Measurements from ENCODE around the gene GSTT4. TPM values are rescaled to one million over a fixed set of nuclear protein-coding genes. Genes with fewer than 3 reads are reported as not detected.

The GSTT4 gene
- polyA plus RNA-seq, 1 of the 3 experiments (the other 2 are of a cell fraction): not detected

DNA sequence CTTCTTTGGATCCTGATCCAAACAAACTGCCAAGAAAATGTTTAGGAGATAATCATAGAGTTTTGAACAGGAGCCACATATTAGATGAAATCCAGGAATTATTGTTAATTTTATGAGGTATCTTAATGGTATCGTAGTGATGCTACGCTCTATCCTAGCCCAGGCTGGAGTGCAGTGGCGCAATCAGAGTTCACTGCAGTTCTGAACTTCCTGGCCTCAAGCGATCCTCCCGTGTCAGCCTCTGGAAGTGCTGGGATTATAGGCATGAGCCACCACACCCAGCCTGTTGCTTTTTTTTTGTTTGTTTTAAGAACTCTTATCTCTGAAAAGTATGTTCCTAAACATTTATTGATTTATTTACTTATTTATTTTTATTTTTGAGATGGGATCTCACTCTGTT lies 2.4 kb downstream of the GSTT4 start:
- Histone ChIP-seq H3F3A (replicated peaks; ENCODE audit: insufficient read depth) (no peaks in the 10 kb centered on the region), H3K4me1 (ENCODE audit: control insufficient read depth in 1 of 2, insufficient read depth in 2 of 2, low read depth in 1 of 2, low read length in 1 of 2) (peaks cover 0 to 5% of the 10 kb centered on the region in 2 experiments; a peak in 1 of 4 replicates), H3K4me3 (ENCODE audit: low read depth in 2 of 2, low read length in 1 of 2) (no peak overlapping the region), H2AFZ (ENCODE audit: low read depth) (no peak overlapping the region), H3K4me2 (no peak overlapping the region), H3K36me3 (replicated peaks in 1 of 2; ENCODE audit: control insufficient read depth in 1 of 2, insufficient read depth in 2 of 2, low read length in 1 of 2) (no peaks in the 10 kb centered on the region), H3K79me2 (ENCODE audit: insufficient read depth) (no peaks in the 10 kb centered on the region), H4K20me1 (ENCODE audit: insufficient read depth) (no peaks in the 10 kb centered on the region), H3K9me2 (no peaks in the 10 kb centered on the region), H3K9ac (no peak overlapping the region), H3K27me3 (ENCODE audit: insufficient read depth) (no peaks in the 10 kb centered on the region), H3K27ac (ENCODE audit: low read depth in 2 of 2, low read length in 1 of 2) (no peak overlapping the region), H3K9me3 (no peaks in the 10 kb centered on the region)
- POLR2A ChIA-PET: no interaction called here
- CTCF ChIA-PET: interaction anchor here (0.6 kb wide), 1 partner anchor 173 kb away, joined by 4 read pairs; no protein-coding TSS in a partner anchor
- WGBS (ENCODE audit: low lambda C conversion rate): 73% methylated on average over 5 of the region's 5 CpGs
- TF ChIP-seq EZH2phosphoT487 (IDR thresholded peaks at IDR 0.05; ENCODE audit: borderline replicate concordance, low read depth) (no peak), MEF2A (IDR thresholded peaks at IDR 0.05; ENCODE audit: borderline replicate concordance, low read depth) (no peak), FOXJ3 (CRISPR knock-in tag; IDR thresholded peaks at IDR 0.05) (no peak), TCF12 (IDR thresholded peaks at IDR 0.05) (no peak), CHD2 (IDR thresholded peaks at IDR 0.05; ENCODE audit: low read length, partially characterized antibody) (no peak), RAD21 (IDR thresholded peaks at IDR 0.05; ENCODE audit: low read length) (no peak), TAF1 (IDR thresholded peaks at IDR 0.05; ENCODE audit: borderline replicate concordance, low read depth, low read length) (no peak), RCOR1 (IDR thresholded peaks at IDR 0.05; ENCODE audit: low read length) (no peak), NFIC (IDR thresholded peaks at IDR 0.05; ENCODE audit: borderline replicate concordance) (no peak)
- TF ChIP-seq, protein P1, sequence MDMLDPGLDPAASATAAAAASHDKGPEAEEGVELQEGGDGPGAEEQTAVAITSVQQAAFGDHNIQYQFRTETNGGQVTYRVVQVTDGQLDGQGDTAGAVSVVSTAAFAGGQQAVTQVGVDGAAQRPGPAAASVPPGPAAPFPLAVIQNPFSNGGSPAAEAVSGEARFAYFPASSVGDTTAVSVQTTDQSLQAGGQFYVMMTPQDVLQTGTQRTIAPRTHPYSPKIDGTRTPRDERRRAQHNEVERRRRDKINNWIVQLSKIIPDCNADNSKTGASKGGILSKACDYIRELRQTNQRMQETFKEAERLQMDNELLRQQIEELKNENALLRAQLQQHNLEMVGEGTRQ (IDR thresholded peaks at IDR 0.05; ENCODE audit: borderline replicate concordance, low read depth, low read length): no peak
- TF ChIP-seq, protein P2, sequence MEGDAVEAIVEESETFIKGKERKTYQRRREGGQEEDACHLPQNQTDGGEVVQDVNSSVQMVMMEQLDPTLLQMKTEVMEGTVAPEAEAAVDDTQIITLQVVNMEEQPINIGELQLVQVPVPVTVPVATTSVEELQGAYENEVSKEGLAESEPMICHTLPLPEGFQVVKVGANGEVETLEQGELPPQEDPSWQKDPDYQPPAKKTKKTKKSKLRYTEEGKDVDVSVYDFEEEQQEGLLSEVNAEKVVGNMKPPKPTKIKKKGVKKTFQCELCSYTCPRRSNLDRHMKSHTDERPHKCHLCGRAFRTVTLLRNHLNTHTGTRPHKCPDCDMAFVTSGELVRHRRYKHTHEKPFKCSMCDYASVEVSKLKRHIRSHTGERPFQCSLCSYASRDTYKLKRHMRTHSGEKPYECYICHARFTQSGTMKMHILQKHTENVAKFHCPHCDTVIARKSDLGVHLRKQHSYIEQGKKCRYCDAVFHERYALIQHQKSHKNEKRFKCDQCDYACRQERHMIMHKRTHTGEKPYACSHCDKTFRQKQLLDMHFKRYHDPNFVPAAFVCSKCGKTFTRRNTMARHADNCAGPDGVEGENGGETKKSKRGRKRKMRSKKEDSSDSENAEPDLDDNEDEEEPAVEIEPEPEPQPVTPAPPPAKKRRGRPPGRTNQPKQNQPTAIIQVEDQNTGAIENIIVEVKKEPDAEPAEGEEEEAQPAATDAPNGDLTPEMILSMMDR (IDR thresholded peaks at IDR 0.05): no peak
- TF ChIP-seq, protein P3, sequence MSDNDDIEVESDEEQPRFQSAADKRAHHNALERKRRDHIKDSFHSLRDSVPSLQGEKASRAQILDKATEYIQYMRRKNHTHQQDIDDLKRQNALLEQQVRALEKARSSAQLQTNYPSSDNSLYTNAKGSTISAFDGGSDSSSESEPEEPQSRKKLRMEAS (IDR thresholded peaks at IDR 0.05; ENCODE audit: low read depth): no peak
- TF ChIP-seq, protein P4, sequence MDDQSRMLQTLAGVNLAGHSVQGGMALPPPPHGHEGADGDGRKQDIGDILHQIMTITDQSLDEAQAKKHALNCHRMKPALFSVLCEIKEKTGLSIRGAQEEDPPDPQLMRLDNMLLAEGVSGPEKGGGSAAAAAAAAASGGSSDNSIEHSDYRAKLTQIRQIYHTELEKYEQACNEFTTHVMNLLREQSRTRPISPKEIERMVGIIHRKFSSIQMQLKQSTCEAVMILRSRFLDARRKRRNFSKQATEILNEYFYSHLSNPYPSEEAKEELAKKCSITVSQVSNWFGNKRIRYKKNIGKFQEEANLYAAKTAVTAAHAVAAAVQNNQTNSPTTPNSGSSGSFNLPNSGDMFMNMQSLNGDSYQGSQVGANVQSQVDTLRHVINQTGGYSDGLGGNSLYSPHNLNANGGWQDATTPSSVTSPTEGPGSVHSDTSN (IDR thresholded peaks at IDR 0.05): no peak
- DNase-seq: no peak

DNA sequence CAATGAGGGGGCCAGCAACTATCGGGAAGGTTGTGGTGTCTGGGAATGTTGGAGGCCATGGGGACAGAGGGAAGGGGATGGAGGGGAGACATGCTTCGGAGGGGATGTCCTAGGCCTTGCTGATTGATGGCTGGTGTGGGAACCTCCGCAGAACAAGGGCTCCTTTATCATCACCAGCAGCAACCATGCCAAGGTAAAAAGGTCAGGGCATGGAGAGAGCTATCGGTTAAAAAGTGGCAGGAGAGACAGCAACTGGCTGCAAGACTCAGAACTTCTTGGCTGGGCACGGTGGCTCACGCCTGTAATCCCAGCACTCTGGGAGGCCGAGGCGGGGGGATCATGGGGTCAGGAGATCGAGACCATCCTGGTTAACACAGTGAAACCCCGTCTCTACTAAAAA lies 3.0 kb downstream of the GSTT4 start:
- Histone ChIP-seq H3K79me2 (ENCODE audit: insufficient read depth) (no peaks in the 10 kb centered on the region), H3F3A (replicated peaks; ENCODE audit: insufficient read depth) (no peaks in the 10 kb centered on the region), H3K36me3 (replicated peaks in 1 of 2; ENCODE audit: control insufficient read depth in 1 of 2, insufficient read depth in 2 of 2, low read length in 1 of 2) (no peaks in the 10 kb centered on the region), H3K27ac (ENCODE audit: low read depth in 2 of 2, low read length in 1 of 2) (no peak overlapping the region), H3K9ac (no peak overlapping the region), H3K4me2 (no peak overlapping the region), H3K4me3 (ENCODE audit: low read depth in 2 of 2, low read length in 1 of 2) (no peak overlapping the region), H3K9me2 (no peaks in the 10 kb centered on the region), H2AFZ (ENCODE audit: low read depth) (no peak overlapping the region), H3K9me3 (no peaks in the 10 kb centered on the region), H3K4me1 (ENCODE audit: control insufficient read depth in 1 of 2, insufficient read depth in 2 of 2, low read depth in 1 of 2, low read length in 1 of 2) (peaks cover 0 to 5% of the 10 kb centered on the region in 2 experiments; a peak in 1 of 4 replicates), H4K20me1 (ENCODE audit: insufficient read depth) (no peaks in the 10 kb centered on the region), H3K27me3 (ENCODE audit: insufficient read depth) (no peaks in the 10 kb centered on the region)
- ChIA-PET CTCF (interaction anchor here (1.2 kb wide), 1 partner anchor 9 kb away, joined by 5 read pairs; the partner anchor contains the start of gene CABIN1), POLR2A (no interaction called here)
- no peak for DNase-seq
- 92% methylated on average over 10 of the region's 10 CpGs for WGBS (ENCODE audit: low lambda C conversion rate)
- TF ChIP-seq EP300 (IDR thresholded peaks at IDR 0.05; ENCODE audit: borderline replicate concordance in 1 of 2, low read depth in 1 of 2, low read length in 1 of 2) (no peak), NRF1 (IDR thresholded peaks at IDR 0.05; ENCODE audit: low read depth, low read length) (no peak), RAD21 (IDR thresholded peaks at IDR 0.05; ENCODE audit: low read length) (no peak), FOSL2 (IDR thresholded peaks at IDR 0.05; ENCODE audit: borderline replicate concordance, low read depth) (no peak), RCOR1 (IDR thresholded peaks at IDR 0.05; ENCODE audit: low read length) (no peak), TAF1 (IDR thresholded peaks at IDR 0.05; ENCODE audit: borderline replicate concordance, low read depth, low read length) (no peak), TEAD4 (IDR thresholded peaks at IDR 0.05; ENCODE audit: borderline replicate concordance, insufficient read depth) (no peak)
- TF ChIP-seq, protein P5, sequence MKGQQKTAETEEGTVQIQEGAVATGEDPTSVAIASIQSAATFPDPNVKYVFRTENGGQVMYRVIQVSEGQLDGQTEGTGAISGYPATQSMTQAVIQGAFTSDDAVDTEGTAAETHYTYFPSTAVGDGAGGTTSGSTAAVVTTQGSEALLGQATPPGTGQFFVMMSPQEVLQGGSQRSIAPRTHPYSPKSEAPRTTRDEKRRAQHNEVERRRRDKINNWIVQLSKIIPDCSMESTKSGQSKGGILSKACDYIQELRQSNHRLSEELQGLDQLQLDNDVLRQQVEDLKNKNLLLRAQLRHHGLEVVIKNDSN (IDR thresholded peaks at IDR 0.05; ENCODE audit: borderline replicate concordance, low read depth): no peak
- TF ChIP-seq, protein P6, sequence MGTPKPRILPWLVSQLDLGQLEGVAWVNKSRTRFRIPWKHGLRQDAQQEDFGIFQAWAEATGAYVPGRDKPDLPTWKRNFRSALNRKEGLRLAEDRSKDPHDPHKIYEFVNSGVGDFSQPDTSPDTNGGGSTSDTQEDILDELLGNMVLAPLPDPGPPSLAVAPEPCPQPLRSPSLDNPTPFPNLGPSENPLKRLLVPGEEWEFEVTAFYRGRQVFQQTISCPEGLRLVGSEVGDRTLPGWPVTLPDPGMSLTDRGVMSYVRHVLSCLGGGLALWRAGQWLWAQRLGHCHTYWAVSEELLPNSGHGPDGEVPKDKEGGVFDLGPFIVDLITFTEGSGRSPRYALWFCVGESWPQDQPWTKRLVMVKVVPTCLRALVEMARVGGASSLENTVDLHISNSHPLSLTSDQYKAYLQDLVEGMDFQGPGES (IDR thresholded peaks at IDR 0.05; ENCODE audit: low read depth, low read length): no peak
- TF ChIP-seq, protein P3 (IDR thresholded peaks at IDR 0.05; ENCODE audit: low read depth): no peak
